GM03348 (cell line): Measurements from ENCODE around the gene TRIM10.
A peak's percentile ranks its signal among the peaks of the same experiment; 100 is the strongest.
"Not testable (repeated sequence)": the region's sequence is repeated elsewhere in the genome, so short reads cannot be mapped to it uniquely, and the experiment has no call there.

Experiments used
- DNase-seq: peaks from one replicate; pipeline ENCODE4 v3.0.0; 2012; ENCODE audit warnings: low spot score

The TRIM10 gene

DNA sequence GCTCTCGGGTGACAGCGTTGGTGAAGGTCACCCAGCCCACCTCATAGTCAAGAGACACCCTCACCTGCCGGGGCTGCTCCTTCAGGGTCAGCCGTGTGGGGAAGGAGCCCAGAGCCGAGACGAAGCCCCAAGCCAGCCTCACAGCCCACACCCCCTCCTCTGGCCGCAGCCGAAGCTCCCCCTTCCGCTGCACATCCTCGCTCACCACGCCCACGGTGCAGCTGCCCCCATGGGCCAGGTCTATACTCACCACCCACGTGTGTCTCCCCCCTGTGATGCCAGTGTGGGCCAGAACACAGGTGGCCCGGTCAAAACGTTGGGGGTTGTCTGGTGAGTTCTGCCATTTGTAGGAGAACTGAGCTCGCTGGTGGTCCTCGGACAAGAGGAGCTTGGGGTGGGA, 7.0 kb downstream of the TRIM10 start:
- no peak for DNase-seq

DNA sequence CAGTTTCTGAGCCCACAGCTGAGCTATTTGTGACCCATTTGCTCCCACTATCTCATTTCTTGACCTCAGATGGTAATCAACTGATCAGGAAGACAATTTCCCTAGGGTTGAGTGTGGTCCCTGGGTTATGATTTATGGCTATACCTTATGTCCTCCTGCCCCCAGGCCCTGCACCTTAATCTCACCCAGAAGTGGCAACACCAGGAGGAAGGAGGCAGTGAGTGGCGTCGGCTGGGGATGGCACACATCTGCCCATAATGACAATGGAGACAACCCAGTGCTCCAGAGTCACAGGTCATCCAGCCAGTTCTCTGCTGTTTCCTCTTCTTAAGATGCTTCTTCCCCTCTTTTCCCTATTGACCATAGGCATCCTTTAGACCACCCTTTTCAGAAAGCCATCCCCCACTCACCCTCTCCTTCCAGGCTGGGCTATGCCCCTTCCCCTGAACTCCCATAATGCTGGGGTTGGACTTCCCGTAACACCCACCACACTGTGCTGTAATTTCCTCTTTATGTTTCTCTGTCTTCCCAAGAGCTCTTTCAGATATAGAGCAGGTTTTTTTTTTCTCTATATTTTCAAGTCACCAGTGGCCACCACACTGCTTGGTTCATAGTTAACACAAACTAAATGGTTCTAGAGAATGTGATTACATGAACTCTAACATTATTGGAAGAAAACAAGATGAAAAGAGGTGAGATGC, 8.0 kb downstream of the TRIM10 start:
- DNase-seq, result no peak

DNA sequence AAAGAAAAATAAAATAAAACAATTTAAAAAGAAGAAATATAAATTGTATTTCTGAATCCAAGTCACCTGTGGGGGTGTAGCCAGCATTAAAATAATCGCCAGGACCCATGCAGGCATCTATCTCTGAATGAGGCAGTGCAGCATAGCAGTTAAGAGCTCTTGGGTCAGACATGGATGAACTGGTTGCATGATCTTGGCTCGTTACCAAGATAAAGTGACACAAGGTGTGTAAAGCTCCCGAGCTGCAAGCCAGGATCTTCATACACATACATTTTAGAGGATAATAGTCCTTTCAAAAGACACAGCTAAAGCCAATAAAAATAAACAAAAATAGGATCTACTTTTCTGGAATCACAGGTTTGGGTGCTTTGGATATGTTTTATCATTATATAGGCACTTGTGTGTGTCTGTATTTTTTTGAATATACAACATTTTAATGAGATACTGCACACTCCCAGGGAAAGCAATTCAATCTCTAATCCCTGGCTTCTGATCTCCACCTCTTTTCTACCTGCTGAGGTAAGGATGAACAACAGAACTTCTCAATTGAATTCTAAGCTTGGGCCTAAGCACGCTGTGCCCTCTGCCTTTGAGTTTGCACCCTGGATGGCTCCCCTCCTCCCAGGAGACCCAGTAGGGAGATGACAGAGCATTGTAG, 8.9 kb downstream of the TRIM10 start:
- DNase-seq, result no peak

DNA sequence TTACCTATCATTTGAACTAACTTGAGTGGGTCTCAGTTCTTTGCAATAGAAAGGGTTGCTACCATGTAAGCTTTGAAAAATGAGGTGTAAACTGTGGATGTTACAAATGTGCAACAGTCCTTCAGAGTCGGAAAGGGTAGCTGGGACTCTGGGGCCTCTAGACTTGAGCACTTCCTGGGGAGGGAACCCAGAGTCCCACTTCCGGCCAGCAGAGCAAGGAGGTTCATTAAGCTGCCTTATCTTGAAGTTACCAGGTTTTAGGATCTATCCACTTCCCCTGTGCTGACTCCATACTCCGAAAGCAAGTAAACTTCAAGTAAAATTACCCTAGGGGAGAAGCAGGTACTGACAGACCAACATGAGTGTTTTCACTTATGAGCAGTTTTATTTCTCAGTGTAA, 9.4 kb downstream of the TRIM10 start:
- no peak for DNase-seq

DNA sequence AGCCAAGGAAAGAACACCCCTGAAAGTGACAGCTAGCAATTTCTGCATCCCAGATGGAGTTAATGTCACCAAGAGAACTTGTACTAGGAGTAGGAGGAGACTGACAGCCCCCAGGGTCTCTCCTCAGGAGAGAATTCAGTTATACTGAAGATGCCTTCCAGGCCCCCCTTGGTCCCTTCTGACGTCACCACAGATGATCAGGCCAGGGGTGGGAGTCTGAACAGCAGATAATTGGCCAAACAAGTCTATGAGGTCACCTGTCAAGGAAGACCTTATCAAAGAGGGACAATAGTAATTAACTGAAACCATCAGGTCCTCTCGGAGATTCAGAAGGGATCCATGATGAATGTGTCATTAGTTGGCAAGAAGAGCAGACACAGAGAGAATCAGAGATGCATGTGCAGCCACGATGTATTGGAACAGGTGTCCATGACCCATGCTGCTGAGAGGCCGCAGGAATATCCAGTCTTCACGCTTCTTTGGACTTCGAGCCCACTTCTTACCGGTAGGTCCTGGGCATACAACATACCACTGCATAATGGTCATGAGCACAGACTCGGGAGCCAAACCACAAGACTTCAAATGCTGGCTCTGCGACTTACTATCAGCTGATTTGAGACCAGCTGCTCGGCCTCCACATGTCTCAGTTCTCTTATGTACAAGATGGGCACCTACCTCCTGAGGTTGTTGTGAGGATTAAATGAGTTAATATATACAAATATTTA, 10.2 kb downstream of the TRIM10 start:
- no peak for DNase-seq

DNA sequence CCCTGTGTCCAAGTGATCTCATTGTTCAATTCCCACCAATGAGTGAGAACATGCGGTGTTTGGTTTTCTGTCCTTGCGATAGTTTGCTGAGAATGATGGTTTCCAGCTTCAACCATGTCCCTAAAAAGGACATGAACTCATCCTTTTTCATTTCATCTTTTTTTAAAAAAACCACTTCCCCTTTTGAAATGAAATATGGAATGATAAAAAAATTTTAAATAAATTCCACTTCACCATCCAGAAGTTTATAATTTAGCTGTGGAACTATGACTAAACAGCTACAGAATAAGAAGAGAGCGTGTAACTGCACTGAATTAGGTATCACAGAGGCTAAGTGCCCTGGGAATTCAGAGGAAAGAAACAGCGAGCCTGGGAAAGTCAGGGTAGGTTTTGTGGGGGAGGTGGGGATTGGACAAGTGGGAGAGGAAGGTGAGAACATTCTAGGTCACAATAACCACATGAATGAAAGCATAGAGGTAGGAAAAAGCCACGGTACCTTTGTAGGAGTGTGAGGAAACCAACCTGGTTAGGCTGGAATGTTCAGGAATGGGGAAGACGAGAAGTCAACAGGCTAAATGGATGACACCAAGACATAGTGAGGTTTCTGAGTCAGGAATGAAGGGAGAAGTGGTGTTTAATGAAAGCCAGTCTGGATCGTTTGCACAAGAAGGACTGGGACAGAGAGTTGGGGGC, 11.0 kb downstream of the TRIM10 start:
- DNase-seq, result no peak

DNA sequence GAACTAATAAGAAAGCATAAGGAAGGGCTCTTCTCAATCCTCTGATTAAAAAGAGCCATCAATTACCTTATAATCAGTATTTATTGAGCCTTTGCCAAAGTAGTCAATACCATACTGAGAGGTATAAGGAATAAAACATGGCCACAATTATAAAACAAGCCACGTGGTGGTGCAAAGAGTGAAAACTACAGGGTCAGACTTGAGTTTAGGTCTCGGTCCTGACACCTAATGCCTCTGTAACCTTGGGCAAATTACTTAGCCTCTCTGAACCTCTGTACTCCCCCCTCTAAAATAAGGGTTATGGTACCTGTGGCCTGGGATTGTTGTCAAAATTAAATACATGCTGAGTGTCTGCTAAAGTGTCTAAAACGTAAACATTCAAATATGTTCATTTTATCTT, 11.8 kb downstream of the TRIM10 start:
- DNase-seq, result no peak

DNA sequence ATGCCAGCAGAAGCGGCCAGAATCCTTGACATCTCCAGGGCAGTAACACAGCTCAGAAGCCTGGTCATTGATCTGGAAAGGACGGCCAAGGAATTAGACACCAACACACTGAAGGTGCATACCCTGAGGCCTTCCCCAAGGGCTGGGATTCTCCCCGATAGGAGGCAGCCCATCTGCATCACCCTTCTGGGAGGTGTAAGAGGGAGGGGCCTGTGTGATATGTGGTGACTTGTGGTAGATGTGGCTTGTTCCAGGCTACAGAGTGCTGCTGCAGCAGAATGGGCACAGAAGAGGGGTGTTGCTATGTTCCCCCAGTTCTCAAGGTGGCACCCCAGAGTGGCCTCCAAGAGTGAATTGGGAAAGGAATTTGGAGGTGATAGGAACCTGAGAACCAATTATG, 13.9 kb downstream of the TRIM10 start:
- DNase-seq, result no peak

DNA sequence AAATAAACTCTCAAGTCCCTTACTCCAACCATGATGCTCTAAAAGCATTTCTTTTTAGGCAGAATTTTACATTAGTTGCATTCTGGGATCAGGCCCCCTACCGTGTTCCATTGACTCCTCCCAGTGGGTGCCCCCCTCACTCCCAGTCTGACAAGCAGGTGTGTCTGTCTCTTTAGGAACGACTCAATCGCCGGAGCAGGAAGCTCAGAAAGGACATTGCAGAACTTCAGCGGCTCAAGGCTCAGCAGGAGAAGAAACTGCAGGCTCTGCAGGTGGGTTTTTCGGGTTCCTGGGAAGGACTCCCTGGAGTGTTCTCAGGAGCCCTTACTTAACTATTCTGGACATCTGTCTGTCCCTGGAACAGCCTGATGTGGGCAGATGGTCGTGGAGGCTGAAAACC, 15.2 kb downstream of the TRIM10 start:
- DNase-seq, result no peak

DNA sequence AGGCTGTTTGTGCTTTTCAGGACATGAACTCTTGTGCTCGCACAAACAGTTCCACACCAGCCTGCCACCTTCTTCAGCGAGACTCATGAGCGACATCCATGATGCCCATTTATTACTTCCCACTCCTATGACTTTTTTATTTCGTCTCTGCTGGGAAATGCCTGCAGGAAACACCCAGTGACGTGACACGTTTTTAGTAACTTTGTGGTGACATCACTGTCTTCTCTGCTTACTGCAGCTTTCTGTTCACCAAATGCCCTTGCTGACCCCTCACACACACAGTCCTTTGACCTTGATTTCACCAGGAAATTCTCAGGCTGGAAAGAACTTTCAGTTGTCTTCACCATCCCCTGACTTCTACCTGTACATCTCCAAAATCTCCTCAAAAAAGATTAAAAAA, 16.2 kb downstream of the TRIM10 start:
- no peak for DNase-seq

DNA sequence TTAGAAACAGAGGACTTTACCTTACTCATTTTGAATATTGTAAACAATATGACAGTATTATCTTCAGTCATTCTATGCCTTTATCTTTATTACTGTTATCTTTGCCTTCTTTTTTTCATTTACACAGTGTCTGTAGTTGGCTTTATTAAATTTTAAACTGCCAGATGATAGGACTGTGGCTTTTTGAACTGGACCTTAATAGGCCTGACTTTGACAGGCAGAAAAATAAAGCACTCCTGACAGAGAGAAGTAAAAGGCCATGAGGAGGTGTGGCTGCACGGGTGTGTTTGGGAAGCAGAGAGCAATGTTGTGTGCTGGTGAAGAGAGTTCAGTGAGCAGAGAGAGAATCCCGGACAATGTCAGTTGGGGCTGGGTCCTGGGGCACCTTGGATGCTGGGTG, 17.2 kb downstream of the TRIM10 start:
- DNase-seq, result no peak

DNA sequence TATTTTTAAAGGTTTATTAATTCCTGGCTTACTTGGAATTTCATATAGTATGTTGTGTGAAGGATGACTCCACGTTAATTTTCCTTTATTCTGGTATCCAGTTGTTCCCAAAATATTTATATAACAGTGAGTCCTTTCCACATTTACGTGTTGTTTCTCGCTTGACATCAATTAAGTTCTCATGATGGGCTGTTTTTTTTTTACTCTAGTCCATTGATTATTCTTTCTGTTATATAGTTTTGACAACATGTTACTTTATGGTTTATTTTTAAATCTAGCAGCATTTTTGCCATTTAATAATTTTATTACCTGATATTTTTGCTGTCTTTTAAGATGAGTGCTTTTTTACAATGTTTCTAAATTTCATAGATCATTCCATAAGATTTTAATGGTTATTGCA, 18.3 kb downstream of the TRIM10 start:
- no peak for DNase-seq

DNA sequence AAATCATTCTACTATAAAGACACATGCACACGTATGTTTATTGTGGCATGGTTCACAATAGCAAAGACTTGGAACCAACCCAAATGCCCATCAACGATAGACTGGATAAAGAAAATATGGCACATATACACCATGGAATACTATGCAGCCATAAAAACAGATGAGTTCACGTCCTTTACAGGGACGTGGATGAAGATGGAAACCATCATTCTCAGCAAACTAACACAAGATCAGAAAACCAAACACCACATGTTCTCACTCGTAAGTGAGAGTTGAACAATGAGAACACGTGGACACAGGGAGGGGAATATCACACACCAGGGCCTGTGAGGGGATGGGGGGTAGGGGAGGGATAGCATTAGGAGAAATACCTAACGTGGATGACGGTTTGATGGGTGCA, 20.8 kb downstream of the TRIM10 start:
- DNase-seq, result not testable (repeated sequence)

DNA sequence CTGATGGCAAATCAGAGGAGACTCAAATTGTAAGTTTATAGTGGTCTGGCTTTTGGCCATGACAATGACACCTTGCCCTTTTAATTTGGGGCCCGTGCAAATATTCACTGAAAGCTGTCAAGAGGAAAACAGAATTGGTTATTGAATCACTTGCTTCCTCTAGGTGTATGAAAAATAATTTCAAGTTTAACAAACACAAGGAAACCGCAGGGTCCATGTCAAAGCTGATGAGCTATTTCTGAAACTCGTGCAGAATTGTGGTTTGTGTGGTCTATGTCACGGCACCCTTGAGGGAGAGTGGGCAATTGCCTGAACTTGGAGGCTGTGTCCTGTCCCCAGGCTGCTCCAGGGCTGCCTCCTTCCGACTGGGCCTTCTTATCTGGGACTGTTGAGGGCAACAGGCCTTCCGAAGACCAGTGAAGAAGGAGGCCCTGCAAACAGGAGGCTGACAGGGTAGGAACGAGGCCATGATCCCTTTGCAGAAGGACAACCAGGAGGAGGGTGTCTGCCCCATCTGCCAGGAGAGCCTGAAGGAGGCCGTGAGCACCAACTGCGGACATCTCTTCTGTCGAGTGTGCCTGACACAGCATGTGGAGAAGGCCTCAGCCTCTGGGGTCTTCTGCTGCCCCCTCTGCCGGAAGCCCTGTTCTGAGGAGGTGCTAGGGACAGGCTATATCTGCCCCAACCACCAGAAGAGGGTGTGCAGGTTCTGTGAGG, 24.3 kb downstream of the TRIM10 start:
- DNase-seq, result no peak

DNA sequence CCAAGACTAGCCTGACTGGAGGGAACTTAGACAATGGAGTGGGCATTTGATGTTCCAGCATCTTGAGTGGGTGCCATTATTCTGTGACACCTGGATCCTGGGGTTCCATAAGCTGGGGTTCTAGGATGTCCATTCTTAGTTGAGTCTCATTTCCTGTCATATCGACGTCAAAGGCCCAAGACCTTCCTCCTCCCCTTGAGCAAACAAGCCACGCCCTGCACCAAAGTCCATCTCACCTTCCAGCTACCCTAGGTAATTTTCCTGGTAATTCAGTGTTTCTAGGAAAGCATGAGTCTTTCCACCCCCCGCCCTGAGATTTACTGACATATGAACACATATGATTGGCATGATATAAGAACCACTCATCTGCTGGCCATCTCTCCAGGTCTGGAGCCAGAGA, 25.3 kb downstream of the TRIM10 start, which contains the start of gene TRIM40:
TSS of gene TRIM40 (plus strand) at position 384 of the 400 bp plus-strand sequence. CDS start 897 bp downstream, outside the sequence.
- DNase-seq, result no peak

DNA sequence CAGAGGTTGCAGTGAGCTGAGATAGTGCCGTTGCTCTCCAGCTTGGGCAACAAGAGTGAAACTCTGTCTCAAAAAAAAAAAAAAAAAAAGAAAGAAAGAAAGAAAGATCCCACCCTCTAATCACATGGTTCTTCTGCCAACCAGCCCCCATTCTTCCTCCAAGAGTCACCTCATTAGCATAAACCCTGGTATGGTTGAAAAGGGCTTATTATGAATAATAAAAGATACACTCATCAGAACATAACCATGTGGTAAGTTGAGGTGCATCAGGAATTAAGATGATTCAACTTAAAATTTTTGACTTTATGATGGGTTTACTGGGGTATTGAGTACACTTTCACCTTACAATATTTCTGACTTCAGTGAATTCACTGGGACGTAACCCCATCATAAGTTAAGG, 25.9 kb downstream of the TRIM10 start:
- no peak for DNase-seq

DNA sequence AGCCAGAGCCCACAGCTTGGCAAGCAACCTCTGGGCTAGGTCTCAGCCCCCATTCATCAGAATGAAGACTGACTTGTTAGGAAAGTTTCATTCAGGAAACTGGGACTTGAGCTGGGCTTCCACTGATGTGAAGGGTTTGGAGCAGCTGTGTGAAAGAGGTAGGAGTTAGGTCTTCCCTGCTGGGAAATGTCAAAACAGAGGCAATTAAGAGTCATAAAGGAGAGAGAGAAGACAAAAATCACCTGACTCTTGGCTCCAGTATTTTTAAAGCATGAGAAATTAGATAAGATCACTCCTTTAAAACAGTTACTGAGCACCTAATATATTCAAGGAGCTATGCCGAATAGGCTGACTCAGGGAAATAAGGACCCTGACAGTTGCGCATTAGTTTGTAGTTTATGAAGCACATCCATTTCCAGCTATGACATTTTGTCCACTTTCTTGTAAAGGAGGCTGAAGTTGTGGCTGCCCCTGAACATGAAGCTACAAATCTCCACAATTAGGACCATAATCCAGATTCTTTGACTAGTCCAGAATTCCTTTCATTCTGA, 29.0 kb downstream of the TRIM10 start:
- DNase-seq, result no peak

DNA sequence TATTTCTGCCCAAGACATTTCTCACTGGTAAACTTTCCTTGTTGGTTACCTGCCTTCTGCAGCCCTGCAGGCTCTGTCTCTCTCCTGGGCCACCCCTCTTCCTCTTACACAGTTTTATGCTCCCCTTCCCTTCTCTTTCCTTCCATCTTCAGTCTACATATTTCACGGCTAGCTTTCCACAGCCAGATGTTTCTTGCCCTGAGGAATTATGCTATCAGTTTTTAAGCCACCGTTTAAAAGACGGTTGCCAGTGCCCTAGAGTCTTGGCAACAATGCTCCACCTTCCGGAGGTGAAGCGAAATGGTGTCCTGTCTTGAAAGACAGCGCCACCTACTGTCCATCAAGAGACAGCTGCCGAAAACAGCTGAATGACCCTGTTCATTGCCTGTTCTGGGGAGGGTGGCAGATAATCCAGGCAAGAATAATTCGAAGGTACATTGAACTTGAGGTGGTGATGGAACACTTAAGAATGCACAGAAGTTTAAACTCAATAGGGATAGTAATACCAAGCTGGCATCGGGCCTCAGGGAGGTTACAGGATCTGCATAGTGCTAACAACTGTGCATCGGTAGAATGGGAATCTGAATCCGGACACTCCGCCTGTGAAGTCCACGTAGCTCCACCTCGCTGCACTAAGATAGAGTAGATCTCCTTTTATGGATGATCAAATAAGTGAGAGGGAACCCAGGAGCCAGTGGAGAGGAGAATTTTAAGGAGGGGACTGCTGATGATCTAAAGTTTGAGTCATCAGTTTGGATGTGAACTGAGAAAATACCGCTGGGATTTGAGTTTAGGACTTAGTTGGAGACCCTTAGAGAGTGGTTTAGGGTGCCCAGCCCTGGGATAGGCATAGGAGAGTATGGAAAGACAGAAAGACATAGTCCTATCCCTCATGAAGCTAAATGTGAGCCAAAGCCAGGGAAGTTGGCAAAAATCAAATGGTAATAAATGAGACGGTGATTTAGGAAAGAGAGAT, 29.8 kb downstream of the TRIM10 start:
- peak; percentile 89 for DNase-seq

DNA sequence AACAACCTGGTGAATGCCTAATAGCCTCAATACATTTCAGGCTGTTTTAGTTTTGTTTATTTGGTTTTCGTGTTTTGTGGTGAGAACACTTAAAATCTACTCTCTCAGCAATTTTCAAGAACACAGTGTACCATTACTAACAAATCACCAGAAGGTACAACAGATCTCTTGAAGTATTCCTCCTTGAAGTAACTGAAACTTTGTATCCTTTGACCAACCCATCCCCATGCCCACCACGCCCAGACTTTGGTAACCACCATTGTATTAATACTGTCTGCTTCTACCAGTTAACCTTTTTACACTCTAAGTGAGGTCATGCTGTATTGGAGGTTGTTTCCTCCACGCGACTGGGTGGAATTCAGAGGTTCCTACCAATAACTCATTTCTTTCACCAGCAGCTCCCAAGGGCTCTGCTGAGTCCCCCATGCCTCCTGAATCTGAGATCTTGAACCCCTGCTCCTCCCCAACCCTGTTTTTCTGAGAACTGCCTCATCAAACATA, 30.8 kb downstream of the TRIM10 start:
- DNase-seq, result no peak
